Astrocyte (in vitro differentiated cells and primary cell): Measurements from ENCODE around the gene CCDC142.

Experiments
- EZH2 ChIP-seq: IDR thresholded peaks from 2 replicates; pipeline ENCODE4 v1.6.1; 2012; ENCODE audit warnings: mild to moderate bottlenecking, low read length, inconsistent platforms; ENCODE audit not compliant: insufficient read depth
- TF ChIP-seq, protein P1 (sequence below): IDR thresholded peaks from 2 replicates; pipeline ENCODE4 v1.5.1; 2011; ENCODE audit warnings: low read depth, mild to moderate bottlenecking, inconsistent platforms, low read length, moderate library complexity; ENCODE audit not compliant: insufficient read depth

DNA sequence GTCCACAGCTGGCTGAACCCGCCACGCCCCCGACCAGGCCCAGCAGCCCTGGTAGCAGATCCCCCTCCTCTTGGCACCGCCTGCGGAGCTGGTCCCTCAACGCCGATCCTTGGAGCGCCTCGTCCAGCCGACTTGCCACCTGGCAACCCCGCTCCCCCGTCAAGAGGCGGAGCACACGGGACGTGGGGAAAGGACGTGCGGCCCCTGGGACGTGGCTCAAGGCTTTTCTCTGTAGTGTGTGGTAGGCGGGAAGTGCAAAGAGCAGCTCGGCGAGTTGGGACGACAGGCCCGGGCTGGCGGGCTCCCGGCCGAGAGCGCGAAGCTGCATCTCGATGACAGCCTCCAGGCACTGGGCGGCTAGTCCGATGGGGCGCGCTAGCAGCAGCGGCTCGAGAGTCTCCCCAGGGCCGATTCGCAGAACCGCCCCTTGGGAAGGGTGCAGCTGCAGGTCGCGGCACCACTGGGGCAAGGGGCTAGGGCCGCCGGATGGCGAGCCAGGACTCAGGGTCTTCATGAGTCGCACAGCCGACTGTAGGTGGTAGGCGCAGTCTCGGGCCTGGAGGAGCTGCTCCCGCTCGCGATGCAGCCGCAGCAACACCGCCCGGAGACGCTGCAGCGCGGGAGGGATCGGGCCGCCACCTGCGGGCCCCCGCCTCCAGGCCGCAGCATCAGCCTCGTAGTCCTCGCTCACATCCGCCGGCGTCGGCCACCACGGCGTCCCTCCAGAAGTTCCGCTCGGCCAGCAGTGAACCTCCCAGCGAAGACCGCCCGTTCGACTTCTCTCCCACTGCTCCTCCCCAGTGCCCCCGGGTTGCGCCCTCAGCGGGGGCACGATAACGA is 617 bp downstream of the CCDC142 start:
- TF ChIP-seq, protein P1, sequence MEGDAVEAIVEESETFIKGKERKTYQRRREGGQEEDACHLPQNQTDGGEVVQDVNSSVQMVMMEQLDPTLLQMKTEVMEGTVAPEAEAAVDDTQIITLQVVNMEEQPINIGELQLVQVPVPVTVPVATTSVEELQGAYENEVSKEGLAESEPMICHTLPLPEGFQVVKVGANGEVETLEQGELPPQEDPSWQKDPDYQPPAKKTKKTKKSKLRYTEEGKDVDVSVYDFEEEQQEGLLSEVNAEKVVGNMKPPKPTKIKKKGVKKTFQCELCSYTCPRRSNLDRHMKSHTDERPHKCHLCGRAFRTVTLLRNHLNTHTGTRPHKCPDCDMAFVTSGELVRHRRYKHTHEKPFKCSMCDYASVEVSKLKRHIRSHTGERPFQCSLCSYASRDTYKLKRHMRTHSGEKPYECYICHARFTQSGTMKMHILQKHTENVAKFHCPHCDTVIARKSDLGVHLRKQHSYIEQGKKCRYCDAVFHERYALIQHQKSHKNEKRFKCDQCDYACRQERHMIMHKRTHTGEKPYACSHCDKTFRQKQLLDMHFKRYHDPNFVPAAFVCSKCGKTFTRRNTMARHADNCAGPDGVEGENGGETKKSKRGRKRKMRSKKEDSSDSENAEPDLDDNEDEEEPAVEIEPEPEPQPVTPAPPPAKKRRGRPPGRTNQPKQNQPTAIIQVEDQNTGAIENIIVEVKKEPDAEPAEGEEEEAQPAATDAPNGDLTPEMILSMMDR, result no peak
- no peak for TF ChIP-seq EZH2
